A673 (cell line): ENCODE results near the gene OVAAL.

Experiments
- EZH2 ChIP-seq: fragments of 200-600 bp; sonication (generic); IDR thresholded peaks from 2 replicates; pipeline ENCODE4 v1.6.1; 2017; ENCODE audit warnings: borderline replicate concordance, low read depth, mild to moderate bottlenecking, mixed read lengths, antibody characterized with exemption, low read length; ENCODE audit not compliant: poor library complexity, severe bottlenecking
- TF ChIP-seq, protein P1 (sequence below): fragments of 300-800, 200-600 bp; sonication (generic); conservative IDR thresholded peaks from 2 replicates; pipeline ENCODE4 v1.5.1; 2017; ENCODE audit warnings: low read depth, mild to moderate bottlenecking, antibody characterized with exemption, low read length, moderate library complexity, mixed read lengths

DNA sequence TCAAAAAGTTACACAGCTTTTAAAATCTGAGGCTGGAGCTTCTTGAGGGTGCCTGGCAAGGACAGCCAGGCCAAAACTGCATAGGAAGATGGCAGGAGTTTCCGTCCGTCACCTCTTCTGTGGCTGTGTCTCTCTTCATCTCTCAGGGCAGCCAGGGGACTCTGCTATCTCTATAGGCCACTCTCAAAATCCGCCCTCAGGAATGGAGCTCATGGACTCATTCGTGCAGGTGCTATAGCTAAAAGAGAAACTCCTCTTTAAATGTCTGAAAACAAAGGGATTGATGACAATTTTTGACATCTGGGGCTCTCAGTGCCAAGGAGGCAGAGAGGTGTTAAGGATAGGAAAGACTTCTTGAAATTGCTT is 27.2 kb downstream of the OVAAL start:
- TF ChIP-seq, protein P1, sequence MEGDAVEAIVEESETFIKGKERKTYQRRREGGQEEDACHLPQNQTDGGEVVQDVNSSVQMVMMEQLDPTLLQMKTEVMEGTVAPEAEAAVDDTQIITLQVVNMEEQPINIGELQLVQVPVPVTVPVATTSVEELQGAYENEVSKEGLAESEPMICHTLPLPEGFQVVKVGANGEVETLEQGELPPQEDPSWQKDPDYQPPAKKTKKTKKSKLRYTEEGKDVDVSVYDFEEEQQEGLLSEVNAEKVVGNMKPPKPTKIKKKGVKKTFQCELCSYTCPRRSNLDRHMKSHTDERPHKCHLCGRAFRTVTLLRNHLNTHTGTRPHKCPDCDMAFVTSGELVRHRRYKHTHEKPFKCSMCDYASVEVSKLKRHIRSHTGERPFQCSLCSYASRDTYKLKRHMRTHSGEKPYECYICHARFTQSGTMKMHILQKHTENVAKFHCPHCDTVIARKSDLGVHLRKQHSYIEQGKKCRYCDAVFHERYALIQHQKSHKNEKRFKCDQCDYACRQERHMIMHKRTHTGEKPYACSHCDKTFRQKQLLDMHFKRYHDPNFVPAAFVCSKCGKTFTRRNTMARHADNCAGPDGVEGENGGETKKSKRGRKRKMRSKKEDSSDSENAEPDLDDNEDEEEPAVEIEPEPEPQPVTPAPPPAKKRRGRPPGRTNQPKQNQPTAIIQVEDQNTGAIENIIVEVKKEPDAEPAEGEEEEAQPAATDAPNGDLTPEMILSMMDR: no peak
- TF ChIP-seq EZH2: no peak
